BJ (cell line): Measurements from ENCODE around the gene OTUB1. TPM values are rescaled to one million over a fixed set of nuclear protein-coding genes. Genes with fewer than 3 reads are reported as not detected.

Experiments used
- CTCF ChIA-PET: fragments of 350-600 bp; formaldehyde crosslinking; extraction: SDS; loops from one replicate; lab custom pipeline; 2021; ENCODE audit warnings: antibody characterized with exemption, inconsistent platforms; lab: Yijun Ruan, JAX
- POLR2A ChIA-PET: fragments of 300-600 bp; sonication (Branson Sonifier 250); formaldehyde crosslinking; extraction: SDS; loops from one replicate; lab custom pipeline; 2021; ENCODE audit warnings: antibody characterized with exemption; lab: Charles Lee
- DNase-seq: peaks from one replicate; pipeline ENCODE4 v3.0.0-alpha.2; 2011; ENCODE audit warnings: low read depth
- H3K27me3 ChIP-seq: 2 replicates; pipeline ENCODE4 v1.6.0; 2011; ENCODE audit warnings: low read length; ENCODE audit not compliant: control insufficient read depth, insufficient read depth
- H3K36me3 ChIP-seq: 2 replicates; pipeline ENCODE4 v1.5.1; 2011; ENCODE audit warnings: low read length; ENCODE audit not compliant: control insufficient read depth, insufficient read depth
- H3K4me3 ChIP-seq: 2 replicates; pipeline ENCODE4 v1.5.1; 2011; ENCODE audit warnings: low read depth, mild to moderate bottlenecking, control low read depth, low read length
- polyA plus RNA-seq: library from polyadenylated mRNA; depleted of rRNA; stranded (reverse); fragments of >200 nt; gene quantifications from 2 replicates; pipeline ENCODE4 v1.2.3, GENCODE V29; 2011
- TF ChIP-seq, protein P1 (sequence below): IDR thresholded peaks from 2 replicates; pipeline ENCODE4 v1.5.1; 2011; ENCODE audit warnings: low read depth, mild to moderate bottlenecking, control low read depth, inconsistent platforms, low read length, moderate library complexity; ENCODE audit not compliant: insufficient read depth

OTUB1 gene
- polyA plus RNA-seq, 1 experiment: 143 TPM

DNA sequence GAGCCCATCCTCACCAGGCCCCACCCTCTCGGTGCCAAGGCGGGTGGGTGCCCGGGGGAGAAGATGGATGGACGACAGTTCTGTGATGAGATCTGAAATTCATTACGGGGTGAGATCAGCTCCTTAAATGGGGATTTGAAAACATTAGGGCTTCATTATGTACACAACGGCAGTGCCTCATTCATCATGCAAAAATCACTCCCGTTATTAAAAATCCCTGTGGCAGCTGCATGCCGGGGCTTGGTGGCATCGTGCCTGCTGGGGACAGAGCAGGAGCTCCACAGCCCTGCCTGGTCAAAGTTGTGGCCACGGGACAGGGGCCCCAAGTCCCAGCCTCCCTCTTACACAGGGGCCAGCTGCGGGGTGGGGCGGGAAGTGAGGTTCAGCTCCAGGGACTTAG lies 20.2 kb downstream of the OTUB1 start:
- no peak for DNase-seq
- ChIA-PET POLR2A (no interaction called here), CTCF (interaction anchor here (2.3 to 3.2 kb wide), 2 partner anchors 142 to 147 kb away, joined by 12 to 15 read pairs; no protein-coding TSS in a partner anchor)
- H3K27me3 ChIP-seq: no peaks in the 10 kb centered on the region
- TF ChIP-seq, protein P1, sequence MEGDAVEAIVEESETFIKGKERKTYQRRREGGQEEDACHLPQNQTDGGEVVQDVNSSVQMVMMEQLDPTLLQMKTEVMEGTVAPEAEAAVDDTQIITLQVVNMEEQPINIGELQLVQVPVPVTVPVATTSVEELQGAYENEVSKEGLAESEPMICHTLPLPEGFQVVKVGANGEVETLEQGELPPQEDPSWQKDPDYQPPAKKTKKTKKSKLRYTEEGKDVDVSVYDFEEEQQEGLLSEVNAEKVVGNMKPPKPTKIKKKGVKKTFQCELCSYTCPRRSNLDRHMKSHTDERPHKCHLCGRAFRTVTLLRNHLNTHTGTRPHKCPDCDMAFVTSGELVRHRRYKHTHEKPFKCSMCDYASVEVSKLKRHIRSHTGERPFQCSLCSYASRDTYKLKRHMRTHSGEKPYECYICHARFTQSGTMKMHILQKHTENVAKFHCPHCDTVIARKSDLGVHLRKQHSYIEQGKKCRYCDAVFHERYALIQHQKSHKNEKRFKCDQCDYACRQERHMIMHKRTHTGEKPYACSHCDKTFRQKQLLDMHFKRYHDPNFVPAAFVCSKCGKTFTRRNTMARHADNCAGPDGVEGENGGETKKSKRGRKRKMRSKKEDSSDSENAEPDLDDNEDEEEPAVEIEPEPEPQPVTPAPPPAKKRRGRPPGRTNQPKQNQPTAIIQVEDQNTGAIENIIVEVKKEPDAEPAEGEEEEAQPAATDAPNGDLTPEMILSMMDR: no peak
- no peak overlapping the region for H3K4me3 ChIP-seq
- no peaks in the 10 kb centered on the region for H3K36me3 ChIP-seq

DNA sequence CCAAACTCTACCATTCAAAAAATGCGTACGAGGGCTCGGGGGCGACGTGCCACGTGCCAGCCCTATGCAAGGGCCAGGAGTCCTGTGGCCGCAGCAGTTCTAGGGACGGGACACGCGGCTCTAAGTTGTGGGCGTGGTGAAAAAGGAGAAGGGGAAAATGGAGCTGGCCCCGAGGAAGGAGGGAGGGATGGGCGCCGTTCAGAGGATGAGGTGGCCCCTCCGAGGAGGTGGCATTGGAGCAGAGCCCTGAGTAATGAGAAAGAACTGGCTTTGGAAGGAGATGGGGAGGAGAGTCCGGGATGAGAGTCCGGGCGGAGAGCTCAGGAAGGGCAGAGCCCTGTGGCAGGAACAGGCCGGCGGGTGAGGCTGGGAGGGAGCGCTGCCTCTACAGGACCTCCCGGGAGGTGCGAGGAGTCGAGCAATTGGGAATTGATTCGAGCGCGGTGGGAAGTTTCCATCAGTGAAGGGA lies 21.0 kb downstream of the OTUB1 start:
- peak overlapping the region; percentile 31 for H3K4me3 ChIP-seq
- no peaks in the 10 kb centered on the region for H3K27me3 ChIP-seq
- no peaks in the 10 kb centered on the region for H3K36me3 ChIP-seq
- POLR2A ChIA-PET: no interaction called here
- CTCF ChIA-PET: interaction anchor here (0.6 to 3.2 kb wide), 7 partner anchors 8 to 146 kb away, joined by 3 to 15 read pairs (median 3); no protein-coding TSS in a partner anchor
- TF ChIP-seq, protein P1: no peak; the same call in 1 of the 2 replicates
- DNase-seq: no peak

DNA sequence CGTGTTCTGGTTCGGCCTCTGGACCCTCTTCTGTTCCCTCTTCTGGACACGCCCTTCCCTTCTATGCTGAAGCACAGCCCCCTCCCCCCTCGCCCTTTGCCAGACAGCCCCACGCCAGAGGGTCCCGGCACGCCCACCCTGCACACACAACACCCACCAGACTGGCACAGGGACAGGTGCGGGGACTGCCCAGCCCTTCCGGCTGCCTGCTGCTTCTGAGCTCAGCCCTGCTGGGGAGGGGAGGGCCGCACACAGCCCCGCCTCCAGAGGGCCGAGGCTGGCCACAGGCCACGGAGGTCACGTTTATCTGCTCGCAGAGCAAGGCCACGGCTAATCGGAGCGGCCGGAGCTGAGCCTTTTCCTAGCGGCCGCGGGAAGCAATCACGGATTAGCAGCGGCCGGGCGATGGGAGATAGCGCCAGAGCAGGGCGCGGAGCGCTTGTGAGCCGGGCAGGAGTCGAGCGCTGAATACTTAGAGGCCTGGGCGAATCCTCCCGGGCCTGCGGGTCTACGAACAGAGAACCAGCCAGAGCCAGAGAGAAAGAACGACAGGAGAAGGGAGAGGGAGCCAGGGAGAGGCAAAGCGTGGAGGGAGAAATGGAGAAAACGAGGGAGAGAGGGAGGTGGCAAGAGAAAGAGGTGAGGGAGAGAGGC lies 21.5 kb downstream of the OTUB1 start:
- Histone ChIP-seq H3K4me3 (peak overlapping the region; percentile 31), H3K27me3 (no peaks in the 10 kb centered on the region), H3K36me3 (no peaks in the 10 kb centered on the region)
- TF ChIP-seq, protein P1: no peak; the same call in 1 of the 2 replicates
- no peak for DNase-seq
- ChIA-PET POLR2A (no interaction called here), CTCF (interaction anchor here (0.8 to 3.2 kb wide), 6 partner anchors 8 to 145 kb away, joined by 3 to 15 read pairs (median 3); no protein-coding TSS in a partner anchor)

DNA sequence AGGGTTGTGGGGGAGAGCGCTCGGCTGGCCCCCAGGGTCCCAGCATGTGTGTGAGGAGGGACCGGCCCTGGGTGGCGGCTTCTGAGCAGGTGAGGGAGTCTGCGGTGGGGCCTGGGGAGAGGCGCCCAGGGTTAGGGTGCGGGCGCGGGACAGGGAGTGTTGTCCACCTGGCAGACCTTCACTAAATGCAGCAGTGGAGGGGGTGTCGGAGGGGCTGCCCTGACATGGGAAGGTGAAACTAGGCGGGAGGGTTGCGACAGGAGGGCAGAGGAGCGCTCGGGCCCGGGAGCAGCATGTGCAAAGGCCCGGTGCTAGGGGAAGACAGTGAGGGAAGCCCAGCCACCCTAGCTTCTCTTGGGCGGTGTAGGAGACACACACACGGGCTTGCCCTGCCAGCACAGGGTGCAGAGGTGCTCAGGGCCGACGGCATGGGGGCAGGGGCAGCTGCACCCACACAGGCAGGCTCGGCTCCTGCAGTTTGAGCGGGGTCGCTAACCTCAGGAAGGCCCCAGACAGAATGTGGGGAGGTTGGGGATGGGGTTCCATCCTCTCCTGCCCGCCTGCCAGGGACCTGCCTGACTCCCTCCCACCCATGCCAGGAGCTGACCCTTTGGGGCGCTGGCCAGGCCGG lies 22.2 kb downstream of the OTUB1 start:
- no peak for DNase-seq
- TF ChIP-seq, protein P1: no peak
- H3K36me3 ChIP-seq: no peaks in the 10 kb centered on the region
- no peaks in the 10 kb centered on the region for H3K27me3 ChIP-seq
- H3K4me3 ChIP-seq: no peak overlapping the region
- CTCF ChIA-PET: interaction anchor here (2.3 to 3.2 kb wide), 2 partner anchors 140 to 145 kb away, joined by 12 to 15 read pairs; no protein-coding TSS in a partner anchor
- POLR2A ChIA-PET: no interaction called here

DNA sequence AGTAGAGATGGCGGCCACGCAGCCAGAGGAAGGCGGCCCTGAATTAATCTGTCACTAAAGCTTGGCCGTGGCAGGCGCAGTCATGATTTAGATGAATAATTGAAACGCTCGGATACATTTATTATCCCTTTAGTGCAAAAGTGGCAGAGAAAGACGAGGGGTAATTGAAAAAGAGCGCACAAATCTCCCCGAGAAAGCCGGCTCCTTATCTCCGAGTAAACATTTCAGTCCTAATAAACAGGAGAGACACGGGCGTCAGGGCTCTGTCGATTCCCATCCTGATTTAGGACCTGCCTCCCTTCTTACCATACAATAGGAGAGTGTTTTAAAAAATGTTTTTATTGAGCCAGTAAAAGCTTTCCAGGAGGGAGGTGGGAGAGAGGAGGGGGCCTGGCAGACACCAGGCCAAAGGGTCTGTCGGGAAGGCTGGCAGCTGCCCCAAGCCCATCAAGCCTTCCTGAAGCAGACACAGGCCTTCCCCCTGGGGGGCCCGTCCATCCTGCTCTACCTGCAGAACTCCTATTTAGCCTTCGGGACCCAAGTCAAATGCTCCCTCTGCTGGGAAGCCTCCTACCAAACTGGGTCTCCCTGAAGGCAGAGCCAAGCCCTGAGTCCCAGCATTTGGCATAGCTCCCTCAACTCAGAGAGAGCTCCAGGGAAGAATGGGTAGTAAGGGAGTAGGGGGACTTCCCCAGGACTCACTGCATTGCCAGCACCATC lies 22.8 kb downstream of the OTUB1 start:
- POLR2A ChIA-PET: no interaction called here
- Histone ChIP-seq H3K27me3 (no peaks in the 10 kb centered on the region), H3K36me3 (no peaks in the 10 kb centered on the region), H3K4me3 (no peak overlapping the region)
- TF ChIP-seq, protein P1: no peak
- DNase-seq: no peak
- CTCF ChIA-PET: no interaction called here
